Measurements from ENCODE around the gene VAPA.

VAPA gene

GRCh38 chr18:9944805-9945204 is 31.0 kb downstream of the VAPA start:
- DNase-seq, result no peak

- DNase-seq, result no peak
Measured at GRCh38 chr18:9946831-9947230, 33.0 kb downstream of the VAPA start.

GRCh38 chr18:9947248-9947647 is 33.4 kb downstream of the VAPA start:
- DNase-seq, result no peak

- no peak for DNase-seq
Measured at GRCh38 chr18:9949315-9949714, 35.5 kb downstream of the VAPA start.

GRCh38 chr18:9949861-9950260 is 36.0 kb downstream of the VAPA start:
- no peak for DNase-seq

- peak; percentile 83 for DNase-seq
Measured at GRCh38 chr18:9950289-9951016, 36.6 kb downstream of the VAPA start.

- DNase-seq, result peak; percentile 84
Measured at GRCh38 chr18:9951022-9951859, 37.4 kb downstream of the VAPA start.

GRCh38 chr18:9952633-9953416 is 39.0 kb downstream of the VAPA start:
- peak; percentile 73 for DNase-seq

- no peak for DNase-seq
Measured at GRCh38 chr18:9958861-9959399, 45.1 kb downstream of the VAPA start.

GRCh38 chr18:9959564-9959963 is 45.7 kb downstream of the VAPA start:
- DNase-seq, result no peak

- DNase-seq, result peak; percentile 48
Measured at GRCh38 chr18:9960258-9960904, 46.6 kb downstream of the VAPA start.

- no peak for DNase-seq
Measured at GRCh38 chr18:9961041-9961440, 47.2 kb downstream of the VAPA start.

- DNase-seq, result no peak
Measured at GRCh38 chr18:9965711-9966624, 52.2 kb downstream of the VAPA start.

- no peak for DNase-seq
Measured at GRCh38 chr18:9968081-9968848, 54.4 kb downstream of the VAPA start.

GRCh38 chr18:9969247-9969646 is 55.4 kb downstream of the VAPA start:
- DNase-seq, result no peak

GRCh38 chr18:9971313-9971920 is 57.6 kb downstream of the VAPA start:
- peak; percentile 84 for DNase-seq

GRCh38 chr18:9973470-9973869 is 59.7 kb downstream of the VAPA start:
- DNase-seq, result no peak

GRCh38 chr18:9974279-9974915 is 60.6 kb downstream of the VAPA start:
- DNase-seq, result no peak

- no peak for DNase-seq
Measured at GRCh38 chr18:9975658-9976057, 61.8 kb downstream of the VAPA start.

- no peak for DNase-seq
Measured at GRCh38 chr18:9982711-9983110, 68.9 kb downstream of the VAPA start.
